ENCODE results near the gene DBF4B.

Gene DBF4B

GRCh38 chr17:44795421-44795820 is 87.0 kb downstream of the DBF4B start:
- no peak for TF ChIP-seq CTCF (IDR thresholded peaks at IDR 0.05; ENCODE audit: low read depth, low read length)
- Histone ChIP-seq H3K36me3 (0 out of 2 replicates have a peak, but pooled peaks cover 4% of the 10 kb centered on the region), H3K4me3 (ENCODE audit: low read depth, low read length) (no peak overlapping the region), H3K9me3 (no peaks in the 10 kb centered on the region), H3K4me1 (no peaks in the 10 kb centered on the region), H3K27me3 (no peaks in the 10 kb centered on the region)
- DNase-seq = no peak

- Histone ChIP-seq H3K36me3 (0 out of 2 replicates have a peak, but pooled peaks cover 4% of the 10 kb centered on the region), H3K4me3 (ENCODE audit: low read depth, low read length) (no peak overlapping the region), H3K4me1 (no peaks in the 10 kb centered on the region), H3K27me3 (no peaks in the 10 kb centered on the region), H3K9me3 (no peaks in the 10 kb centered on the region)
- no peak for DNase-seq
- TF ChIP-seq CTCF (IDR thresholded peaks at IDR 0.05; ENCODE audit: low read depth, low read length) = no peak
These were observed 87.5 kb downstream of the DBF4B start for GRCh38 chr17:44795928-44796327.

- DNase-seq = no peak
- Histone ChIP-seq H3K27me3 (no peaks in the 10 kb centered on the region), H3K9me3 (no peaks in the 10 kb centered on the region), H3K4me3 (ENCODE audit: low read depth, low read length) (no peak overlapping the region), H3K36me3 (0 out of 2 replicates have a peak, but pooled peaks cover 4% of the 10 kb centered on the region), H3K4me1 (no peaks in the 10 kb centered on the region)
- no peak for TF ChIP-seq CTCF (IDR thresholded peaks at IDR 0.05; ENCODE audit: low read depth, low read length)
These were observed 88.3 kb downstream of the DBF4B start for GRCh38 chr17:44796731-44797130.

- no peaks in the 10 kb centered on the region for H3K9me3 ChIP-seq
- TF ChIP-seq CTCF (IDR thresholded peaks at IDR 0.05; ENCODE audit: low read depth, low read length) = no peak
- no peaks in the 10 kb centered on the region for H3K27me3 ChIP-seq
- H3K4me3 ChIP-seq (ENCODE audit: low read depth, low read length) = no peak overlapping the region
- DNase-seq = no peak
- H3K4me1 ChIP-seq = no peaks in the 10 kb centered on the region
- 0 out of 2 replicates have a peak, but pooled peaks cover 4% of the 10 kb centered on the region for H3K36me3 ChIP-seq
These were observed 89.3 kb downstream of the DBF4B start for GRCh38 chr17:44797802-44798201.

- DNase-seq = no peak
- H3K4me1 ChIP-seq = no peaks in the 10 kb centered on the region
- H3K9me3 ChIP-seq = no peaks in the 10 kb centered on the region
- peaks cover 4% of the 10 kb centered on the region; the same call in 1 of the 2 replicates for H3K36me3 ChIP-seq
- TF ChIP-seq CTCF (IDR thresholded peaks at IDR 0.05; ENCODE audit: low read depth, low read length) = no peak
- H3K27me3 ChIP-seq = no peaks in the 10 kb centered on the region
- H3K4me3 ChIP-seq (ENCODE audit: low read depth, low read length) = no peak overlapping the region
These were observed 89.9 kb downstream of the DBF4B start for GRCh38 chr17:44798356-44798755.

Measured in BE2C (cell line).